Testis (tissue), 3 donors: ENCODE measurements around the gene ARHGEF3. TPM values are rescaled to one million over a fixed set of nuclear protein-coding genes. Genes with fewer than 3 reads are reported as not detected.
A peak's percentile ranks its signal among the peaks of the same experiment; 100 is the strongest.
"Not testable (repeated sequence)": the region's sequence is repeated elsewhere in the genome, so short reads cannot be mapped to it uniquely, and the experiment has no call there.

Experiments
- DNase-seq: peaks from one replicate; pipeline ENCODE4 v3.0.0-alpha.2; 2019
- H3K27ac ChIP-seq, 2 donors: fragments of 200-600 bp; sonication (generic); one replicate each; pipeline ENCODE4 v1.5.1; 2019
- H3K27me3 ChIP-seq: fragments of 200-600 bp; sonication (generic); one replicate; pipeline ENCODE4 v1.5.1; 2019
- H3K36me3 ChIP-seq: fragments of 200-600 bp; sonication (generic); one replicate; pipeline ENCODE4 v1.5.1; 2017; ENCODE audit warnings: low read depth; ENCODE audit errors: missing control alignments
- H3K4me1 ChIP-seq: fragments of 200-600 bp; sonication (generic); one replicate; pipeline ENCODE4 v1.5.1; 2019
- H3K4me3 ChIP-seq, 2 donors: fragments of 200-600 bp; sonication (generic); one replicate each; pipeline ENCODE4 v1.5.1; 2017 to 2019
- H3K9me3 ChIP-seq: fragments of 200-600 bp; sonication (generic); one replicate; pipeline ENCODE4 v1.5.1; 2017
- POLR2A ChIP-seq: fragments of 450-650 bp; IDR thresholded peaks from one replicate; pipeline ENCODE4 v1.6.1; 2017; ENCODE audit warnings: antibody characterized with exemption, mild to moderate bottlenecking, moderate library complexity
- WGBS, 2 donors: methylation state at CpG; one replicate each; pipeline ENCODE4 v1.1.5; 2018; 5-methylcytosine and 5-hydroxymethylcytosine counted together
- intact Hi-C: fragments of 100-400 bp; cut with DNase I; formaldehyde crosslinking; loops from one replicate; pipeline ENCODE4 v1.15.1; 2023; ENCODE audit warnings: low total_unique reads
- polyA plus RNA-seq: library from polyadenylated mRNA; stranded (reverse); fragments of 350-450 nt; fragmentation: Illumina TruSeq; extraction: RNeasy Lipid Tissue Mini Kit (QIAGEN cat#74804); gene quantifications from one replicate; pipeline ENCODE4 v1.2.3, GENCODE V29; 2014; ENCODE audit warnings: low read depth, low replicate concordance; ENCODE audit not compliant: insufficient read depth
- total RNA-seq, 2 donors: library from RNA; depleted of rRNA; stranded (reverse); fragments of >200 nt; gene quantifications; one replicate each; pipeline ENCODE4 v1.2.3, GENCODE V29; 2016
- TF ChIP-seq, protein P1 (sequence below), 3 experiments: fragments of 450-650 bp in 2 of 3; fragments of 200-600 bp in 1 of 3; sonication (generic) in 1 of 3; IDR thresholded peaks; one replicate each; pipeline ENCODE4 v1.5.1; 2016 to 2019; ENCODE audit warnings: antibody characterized with exemption in 3 of 3, mild to moderate bottlenecking in 2 of 3, moderate library complexity in 1 of 3

Gene ARHGEF3
- total and polyA plus RNA-seq, 3 donors from 2014 or later, result 43.1 to 72.2 (median 55.1) TPM

GRCh38 chr3:56700151-56700550 is 101.6 kb downstream of the ARHGEF3 start:
- no peak overlapping the region for H3K4me3 ChIP-seq
- no peaks in the 10 kb centered on the region for H3K27me3 ChIP-seq
- H3K36me3 ChIP-seq, result no peaks in the 10 kb centered on the region
- 75 to 83% methylated on average over 4 of the region's 4 CpGs for WGBS, 2 donors
- H3K9me3 ChIP-seq, result no peaks in the 10 kb centered on the region
- no peak for DNase-seq
- intact Hi-C loops, result loop anchor here (5.0 to 10.0 kb wide), 2 partner anchors 95 to 287 kb away; no protein-coding TSS in a partner anchor
- H3K27ac ChIP-seq, result no peak overlapping the region
- peaks cover 5% of the 10 kb centered on the region for H3K4me1 ChIP-seq
- no peak for TF ChIP-seq POLR2A
- TF ChIP-seq, protein P1, sequence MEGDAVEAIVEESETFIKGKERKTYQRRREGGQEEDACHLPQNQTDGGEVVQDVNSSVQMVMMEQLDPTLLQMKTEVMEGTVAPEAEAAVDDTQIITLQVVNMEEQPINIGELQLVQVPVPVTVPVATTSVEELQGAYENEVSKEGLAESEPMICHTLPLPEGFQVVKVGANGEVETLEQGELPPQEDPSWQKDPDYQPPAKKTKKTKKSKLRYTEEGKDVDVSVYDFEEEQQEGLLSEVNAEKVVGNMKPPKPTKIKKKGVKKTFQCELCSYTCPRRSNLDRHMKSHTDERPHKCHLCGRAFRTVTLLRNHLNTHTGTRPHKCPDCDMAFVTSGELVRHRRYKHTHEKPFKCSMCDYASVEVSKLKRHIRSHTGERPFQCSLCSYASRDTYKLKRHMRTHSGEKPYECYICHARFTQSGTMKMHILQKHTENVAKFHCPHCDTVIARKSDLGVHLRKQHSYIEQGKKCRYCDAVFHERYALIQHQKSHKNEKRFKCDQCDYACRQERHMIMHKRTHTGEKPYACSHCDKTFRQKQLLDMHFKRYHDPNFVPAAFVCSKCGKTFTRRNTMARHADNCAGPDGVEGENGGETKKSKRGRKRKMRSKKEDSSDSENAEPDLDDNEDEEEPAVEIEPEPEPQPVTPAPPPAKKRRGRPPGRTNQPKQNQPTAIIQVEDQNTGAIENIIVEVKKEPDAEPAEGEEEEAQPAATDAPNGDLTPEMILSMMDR (IDR thresholded peaks at IDR 0.05), result no peak

- Histone ChIP-seq H3K27ac (peak overlapping the region in 1 of 2 donors; percentile 55), H3K36me3 (no peaks in the 10 kb centered on the region), H3K4me1 (peaks cover 9% of the 10 kb centered on the region), H3K4me3 (no peak overlapping the region), H3K9me3 (no peaks in the 10 kb centered on the region), H3K27me3 (no peaks in the 10 kb centered on the region)
- no peak for DNase-seq
- WGBS, 2 donors, result 54 to 58% methylated on average over 4 of the region's 4 CpGs
- intact Hi-C loops, result no loop called here
- TF ChIP-seq, protein P1 (IDR thresholded peaks at IDR 0.05), result no peak
- TF ChIP-seq POLR2A, result no peak
These were observed 106.7 kb downstream of the ARHGEF3 start for GRCh38 chr3:56694867-56695683.

DNA sequence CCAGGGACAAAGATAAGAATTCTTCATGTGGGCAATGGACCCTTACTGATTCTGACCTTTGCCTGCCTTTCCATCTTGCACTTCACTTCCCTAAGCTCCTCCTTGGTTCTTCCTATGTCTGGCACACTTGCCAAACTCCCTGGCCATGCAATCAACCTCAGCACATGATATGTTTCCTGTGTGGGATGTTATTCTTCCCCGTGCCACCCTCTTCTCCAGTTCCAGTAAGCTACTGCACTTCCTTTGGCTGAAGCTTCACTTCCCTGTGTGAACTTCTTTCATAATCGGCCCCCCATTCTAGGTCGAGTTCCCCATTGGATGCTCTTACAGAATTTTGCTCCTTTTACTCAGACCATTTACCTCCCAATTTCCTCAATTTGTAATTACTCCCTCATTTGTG is 108.0 kb downstream of the ARHGEF3 start:
- no peaks in the 10 kb centered on the region for H3K27me3 ChIP-seq
- no peaks in the 10 kb centered on the region for H3K36me3 ChIP-seq
- TF ChIP-seq, protein P1 (IDR thresholded peaks at IDR 0.05), result no peak
- no peak for TF ChIP-seq POLR2A
- intact Hi-C loops, result no loop called here
- WGBS, 2 donors, result 53 to 64% methylated on average over 3 of the region's 3 CpGs
- H3K27ac ChIP-seq, result no peak overlapping the region
- H3K4me3 ChIP-seq, result no peak overlapping the region
- DNase-seq, result no peak
- peaks cover 9% of the 10 kb centered on the region for H3K4me1 ChIP-seq
- H3K9me3 ChIP-seq, result no peaks in the 10 kb centered on the region

DNA sequence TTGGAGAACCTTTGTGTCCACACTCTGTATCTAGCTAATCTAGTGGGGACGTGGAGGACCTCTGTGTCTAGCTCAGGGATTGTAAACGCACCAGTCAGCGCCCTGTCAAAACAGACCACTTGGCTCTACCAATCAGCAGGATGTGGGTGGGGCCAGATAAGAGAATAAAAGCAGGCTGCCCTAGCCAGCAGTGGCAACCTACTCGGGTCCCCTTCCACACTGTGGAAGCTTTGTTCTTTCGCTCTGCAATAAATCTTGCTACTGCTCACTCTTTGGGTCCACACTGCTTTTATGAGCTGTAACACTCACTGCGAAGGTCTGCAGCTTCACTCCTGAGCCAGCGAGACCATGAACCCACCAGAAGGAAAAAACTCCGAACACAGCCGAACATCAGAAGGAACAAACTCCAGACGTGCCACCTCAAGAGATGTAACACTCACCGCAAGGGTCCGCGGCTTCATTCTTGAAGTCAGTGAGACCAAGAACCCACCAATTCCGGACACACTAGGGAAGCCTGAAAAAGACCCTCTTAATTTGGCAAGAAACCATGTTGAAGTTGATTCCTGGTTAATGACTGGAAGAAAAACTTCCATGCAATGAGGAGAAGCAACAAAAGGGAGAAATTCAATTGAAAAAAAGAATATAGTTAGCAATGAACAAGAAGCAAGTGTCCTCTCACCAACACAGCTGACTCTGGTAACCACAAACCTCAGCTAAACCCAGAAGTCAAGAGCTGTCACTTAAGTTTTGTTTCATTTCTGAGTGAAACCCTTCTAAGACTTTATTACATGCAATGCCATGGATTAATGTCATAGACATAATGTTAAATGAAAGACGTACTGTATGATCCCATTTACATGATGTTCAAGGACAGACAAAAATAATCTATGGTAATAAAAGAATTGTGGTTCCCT is 109.0 kb downstream of the ARHGEF3 start:
- H3K27ac ChIP-seq, H3K36me3 ChIP-seq, intact Hi-C loops, H3K4me3 ChIP-seq, H3K4me1 ChIP-seq, DNase-seq, H3K27me3 ChIP-seq, H3K9me3 ChIP-seq: not testable (repeated sequence)
- WGBS, 2 donors, result 73 to 82% methylated on average over 15 of the region's 15 CpGs

DNA sequence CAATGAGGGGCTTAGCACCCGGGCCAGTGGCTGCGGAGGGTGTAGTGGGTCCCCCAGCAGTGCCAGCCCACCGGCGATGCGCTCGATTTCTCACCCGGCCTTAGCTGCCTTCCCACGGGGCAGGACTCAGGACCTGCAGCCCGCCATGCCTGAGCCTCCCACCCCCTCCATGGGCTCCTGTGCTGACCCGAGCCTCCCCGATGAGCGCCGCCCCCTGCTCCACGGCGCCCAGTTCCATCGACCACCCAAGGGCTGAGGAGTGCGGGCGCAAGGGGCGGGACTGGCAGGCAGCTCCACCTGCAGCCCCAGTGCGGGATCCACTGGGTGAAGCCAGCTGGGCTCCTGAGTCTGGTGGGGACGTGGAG is 109.8 kb downstream of the ARHGEF3 start:
- H3K36me3 ChIP-seq, intact Hi-C loops, H3K9me3 ChIP-seq, H3K27me3 ChIP-seq, DNase-seq, H3K4me1 ChIP-seq, H3K4me3 ChIP-seq, H3K27ac ChIP-seq: not testable (repeated sequence)
- WGBS, 2 donors, result 60 to 73% methylated on average over 1 to 21 of the region's 21 CpGs
